ENCODE results near the gene SLC35F1. TPM values are rescaled to one million over a fixed set of nuclear protein-coding genes. Genes with fewer than 3 reads are reported as not detected.
A peak's percentile ranks its signal among the peaks of the same experiment; 100 is the strongest.

The SLC35F1 gene
- total and polyA plus RNA-seq, 8 donors: under 0.01 to 6.8 (median 0.38) TPM; not detected in 2

GRCh38 chr6:117907601-117908245 lies 659 bp downstream of the SLC35F1 start:
- intact Hi-C loops (cut with DNase I; ENCODE audit: low total_unique reads): no loop called here
- Histone ChIP-seq H3K4me3 (peak overlapping the region; percentile 62 to 88 (median 71)), H3K9me3 (no peaks in the 10 kb centered on the region), H3K4me1 (peaks cover 14 to 25% (median 20%) of the 10 kb centered on the region in 4 donors), H3K27me3 (peaks cover 0 to 61% (median 34%) of the 10 kb centered on the region in 3 donors), H3K27ac (peak overlapping the region in 2 of 5 donors; percentile 52 to 60), H3K36me3 (no peaks in the 10 kb centered on the region)
- WGBS, 5 donors: 0 to 1% (median 1%) methylated on average over 8 to 81 of the region's 81 CpGs
- TF ChIP-seq POLR2A (IDR thresholded peaks at IDR 0.05): no peak
- no peak for TF ChIP-seq CTCF (IDR thresholded peaks at IDR 0.05)
- no peak for TF ChIP-seq POLR2AphosphoS5 (IDR thresholded peaks at IDR 0.05)
- TF ChIP-seq EP300 (IDR thresholded peaks at IDR 0.05): no peak
- peak in 1 of 2 donors; percentile 65 for DNase-seq

GRCh38 chr6:117908246-117909068 lies 1.4 kb downstream of the SLC35F1 start:
- H3K4me3 ChIP-seq: peak overlapping the region; percentile 62 to 88 (median 71)
- H3K36me3 ChIP-seq: no peaks in the 10 kb centered on the region
- 8 to 22% (median 8%) methylated on average over 16 to 45 of the region's 45 CpGs for WGBS, 5 donors
- peak in 1 of 2 donors; percentile 52 for DNase-seq
- intact Hi-C loops (cut with DNase I; ENCODE audit: low total_unique reads): no loop called here
- H3K4me1 ChIP-seq: peaks cover 14 to 25% (median 20%) of the 10 kb centered on the region in 4 donors
- H3K27ac ChIP-seq: peak overlapping the region in 2 of 5 donors; percentile 52 to 60
- peaks cover 0 to 61% (median 34%) of the 10 kb centered on the region in 3 donors for H3K27me3 ChIP-seq
- TF ChIP-seq EP300 (IDR thresholded peaks at IDR 0.05) (no peak), CTCF (IDR thresholded peaks at IDR 0.05) (no peak), POLR2AphosphoS5 (IDR thresholded peaks at IDR 0.05) (no peak), POLR2A (IDR thresholded peaks at IDR 0.05) (no peak)
- H3K9me3 ChIP-seq: no peaks in the 10 kb centered on the region

- TF ChIP-seq POLR2A (IDR thresholded peaks at IDR 0.05): no peak
- TF ChIP-seq CTCF (IDR thresholded peaks at IDR 0.05): no peak
- TF ChIP-seq POLR2AphosphoS5 (IDR thresholded peaks at IDR 0.05): no peak
- no peak for TF ChIP-seq EP300 (IDR thresholded peaks at IDR 0.05)
- Histone ChIP-seq H3K4me3 (no peak overlapping the region), H3K36me3 (no peaks in the 10 kb centered on the region), H3K27me3 (peaks cover 0 to 51% (median 34%) of the 10 kb centered on the region in 3 donors), H3K9me3 (no peaks in the 10 kb centered on the region), H3K4me1 (peaks cover 14 to 25% (median 20%) of the 10 kb centered on the region in 4 donors), H3K27ac (no peak overlapping the region)
- DNase-seq: no peak
- intact Hi-C loops (cut with DNase I; ENCODE audit: low total_unique reads): no loop called here
- WGBS, 5 donors: 85 to 95% (median 93%) methylated on average over 5 of the region's 5 CpGs
Observed at GRCh38 chr6:117909638-117910037, 2.6 kb downstream of the SLC35F1 start.

- no peak for TF ChIP-seq POLR2A (IDR thresholded peaks at IDR 0.05)
- no peak for TF ChIP-seq CTCF (IDR thresholded peaks at IDR 0.05)
- TF ChIP-seq EP300 (IDR thresholded peaks at IDR 0.05): no peak
- no peak for TF ChIP-seq POLR2AphosphoS5 (IDR thresholded peaks at IDR 0.05)
- Histone ChIP-seq H3K4me3 (no peak overlapping the region), H3K9me3 (no peaks in the 10 kb centered on the region), H3K36me3 (no peaks in the 10 kb centered on the region), H3K27ac (no peak overlapping the region), H3K4me1 (peaks cover 14 to 25% (median 20%) of the 10 kb centered on the region in 4 donors), H3K27me3 (peaks cover 0 to 44% (median 26%) of the 10 kb centered on the region in 3 donors)
- intact Hi-C loops (cut with DNase I; ENCODE audit: low total_unique reads): no loop called here
- WGBS, 5 donors: 74 to 94% (median 91%) methylated on average over 4 of the region's 4 CpGs
- no peak for DNase-seq
Observed at GRCh38 chr6:117910549-117910948, 3.5 kb downstream of the SLC35F1 start.
